Ovary (tissue), 9 donors: ENCODE data around the gene TRPM2. TPM values are rescaled to one million over a fixed set of nuclear protein-coding genes. Genes with fewer than 3 reads are reported as not detected.
A peak's percentile ranks its signal among the peaks of the same experiment; 100 is the strongest.

ENCODE experiments used
- DNase-seq, 5 donors: peaks; one replicate each; pipeline ENCODE4 v3.0.0-alpha.2; 2019 to 2020
- H3K27ac ChIP-seq, 2 donors: fragments of 200-600 bp; one replicate each; pipeline versions ENCODE4 v1.5.1 to v1.8.0; 2019 to 2022
- H3K27me3 ChIP-seq: fragments of 200-600 bp; one replicate; pipeline ENCODE4 v1.8.0; 2022
- H3K36me3 ChIP-seq: fragments of 200-600 bp; sonication (generic); one replicate; pipeline ENCODE4 v1.5.1; 2019
- H3K4me1 ChIP-seq: one replicate; pipeline ENCODE4 v1.8.1; 2013; ENCODE audit warnings: mild to moderate bottlenecking, moderate library complexity; ENCODE audit not compliant: insufficient read depth
- H3K4me3 ChIP-seq: fragments of 200-600 bp; sonication (generic); one replicate; pipeline ENCODE4 v1.5.1; 2017
- H3K9me3 ChIP-seq, 2 donors: fragments of 200-600 bp in 1 of 2; sonication (generic) in 1 of 2; one replicate each; pipeline versions ENCODE4 v1.5.1 to v1.8.1; 2013 to 2019; ENCODE audit warnings: mild to moderate bottlenecking in 1 of 2, moderate library complexity in 1 of 2
- CTCF ChIP-seq, 3 donors: fragments of 450-650 bp in 2 of 3; fragments of 200-600 bp in 1 of 3; IDR thresholded peaks; one replicate each; pipeline versions ENCODE4 v1.5.1 to v1.8.0; 2016 to 2022; ENCODE audit warnings: antibody characterized with exemption in 3 of 3, mild to moderate bottlenecking in 1 of 3
- EP300 ChIP-seq: sonication (generic); formaldehyde crosslinking; IDR thresholded peaks from one replicate; pipeline ENCODE4 v1.6.1; 2017; ENCODE audit warnings: antibody characterized with exemption
- POLR2A ChIP-seq: fragments of 450-650 bp; IDR thresholded peaks from one replicate; pipeline ENCODE4 v1.6.1; 2017; ENCODE audit warnings: antibody characterized with exemption, mild to moderate bottlenecking, moderate library complexity
- WGBS, 3 donors: extraction: QIAGEN DNeasy Blood & Tissue Kit in 1 of 3; methylation state at CpG; one replicate each; pipeline versions ENCODE4 v1.1.5 to v1.1.7; 2013 to 2017; 5-methylcytosine and 5-hydroxymethylcytosine counted together
- intact Hi-C, 4 donors: fragments of 100-400 bp; cut with DNase I; formaldehyde crosslinking; loops; one replicate each; pipeline versions ENCODE4 v1.11.0 to v1.15.1; 2022 to 2023
- polyA plus RNA-seq, 2 donors: library from polyadenylated mRNA; stranded (reverse); fragments of 200-250 nt in 1 of 2; fragments of 350-450 nt in 1 of 2; fragmentation: Illumina TruSeq in 1 of 2; extraction: RNeasy Lipid Tissue Mini Kit (QIAGEN cat#74804) in 1 of 2; gene quantifications; one replicate each; pipeline ENCODE4 v1.2.3, GENCODE V29; 2013 to 2014
- total RNA-seq, 7 donors: library from RNA; depleted of rRNA in 2 of 7; stranded (reverse); fragments of >200 nt in 2 of 7; fragmentation: NEBNext Ultra II Directional in 3 of 7; extraction: Animal tissue kit (Norgen Biotek cat#: 25700) in 3 of 7; gene quantifications; one replicate each; pipeline versions ENCODE4 v1.1.0 to v1.2.4, GENCODE V29; 2016 to 2023
- donor health status: DM: no; HTN: no; CAD: no; lungs with moderate emphysema.
- donor health status: DM: no; HTN: no; CAD: no.
- donor health status: Bipolar disorder and iron deficiency.
- donor health status: DM: yes; HTN: yes; CAD: no.
- donor health status: DM: no; HTN: no; CAD: no.
- donor health status: DM: yes; HTN: yes; CAD: no.

Gene TRPM2
- total and polyA plus RNA-seq, 9 donors, result 0.48 to 7.0 (median 1.8) TPM

DNA sequence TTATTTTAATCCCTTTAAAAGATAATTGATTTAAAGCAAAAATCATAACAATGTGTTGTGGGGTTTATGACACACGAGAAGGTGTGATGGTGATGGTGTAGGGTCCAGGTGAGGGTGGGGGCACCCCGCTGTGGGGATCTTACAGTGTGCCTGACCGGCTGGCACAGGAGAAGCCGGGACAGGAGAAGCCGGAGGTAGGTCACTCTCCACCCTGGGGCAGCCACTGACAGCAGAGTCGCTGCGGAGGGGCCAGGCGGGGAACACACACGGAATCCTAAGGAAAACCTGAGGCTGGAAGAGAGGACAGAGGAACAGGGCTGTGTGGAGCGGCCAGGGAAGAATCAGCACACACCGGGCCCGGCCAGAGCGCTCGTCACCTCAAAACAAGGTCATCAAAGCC lies 97.6 kb downstream of the TRPM2 start:
- Histone ChIP-seq H3K36me3 (no peaks in the 10 kb centered on the region), H3K4me3 (no peak overlapping the region), H3K27ac (no peak overlapping the region), H3K4me1 (peaks cover 3% of the 10 kb centered on the region), H3K9me3 (no peaks in the 10 kb centered on the region), H3K27me3 (no peaks in the 10 kb centered on the region)
- intact Hi-C loops, result no loop called here
- no peak for DNase-seq
- WGBS, 3 donors, result 79 to 81% (median 80%) methylated on average over 14 of the region's 14 CpGs
- TF ChIP-seq EP300 (no peak), CTCF (IDR thresholded peaks at IDR 0.05) (no peak), POLR2A (no peak)

DNA sequence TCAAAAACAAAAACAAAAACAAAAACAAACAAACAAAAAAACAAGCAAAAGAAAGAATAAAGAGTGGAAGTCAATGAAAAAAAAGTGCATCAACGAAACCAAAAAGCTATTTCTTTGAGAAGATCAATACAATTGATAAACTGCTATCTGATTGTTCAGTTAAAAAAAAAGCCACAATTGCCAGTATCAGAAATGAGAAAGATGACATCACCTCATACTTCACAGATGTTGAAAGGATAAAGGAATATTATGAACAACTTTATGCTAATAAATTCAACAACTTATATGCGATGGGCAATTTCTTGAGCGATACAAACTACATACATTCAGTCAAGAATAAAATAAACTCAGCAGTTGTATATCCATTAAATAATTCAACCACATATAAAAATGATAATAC lies 99.7 kb downstream of the TRPM2 start:
- Histone ChIP-seq H3K4me3 (no peak overlapping the region), H3K4me1 (peaks cover 9% of the 10 kb centered on the region), H3K9me3 (no peaks in the 10 kb centered on the region), H3K36me3 (no peaks in the 10 kb centered on the region), H3K27ac (no peak overlapping the region), H3K27me3 (no peaks in the 10 kb centered on the region)
- DNase-seq, result no peak
- TF ChIP-seq CTCF (IDR thresholded peaks at IDR 0.05) (no peak), POLR2A (no peak), EP300 (no peak)
- intact Hi-C loops, result no loop called here
- WGBS, 3 donors, result 91 to 95% (median 94%) methylated on average over 3 of the region's 3 CpGs

GRCh38 chr21:44454058-44454457 lies 100.6 kb downstream of the TRPM2 start:
- no peak overlapping the region for H3K27ac ChIP-seq
- H3K4me1 ChIP-seq, result peaks cover 9% of the 10 kb centered on the region
- no peaks in the 10 kb centered on the region for H3K9me3 ChIP-seq
- no peak for TF ChIP-seq POLR2A
- TF ChIP-seq CTCF (IDR thresholded peaks at IDR 0.05), result no peak
- no peak for TF ChIP-seq EP300
- H3K36me3 ChIP-seq, result no peaks in the 10 kb centered on the region
- H3K27me3 ChIP-seq, result no peaks in the 10 kb centered on the region
- no peak for DNase-seq
- intact Hi-C loops, result no loop called here
- H3K4me3 ChIP-seq, result no peak overlapping the region
- 84 to 87% (median 85%) methylated on average over 5 of the region's 5 CpGs for WGBS, 3 donors

GRCh38 chr21:44454747-44455523 lies 101.5 kb downstream of the TRPM2 start, which contains the start of gene LRRC3:
LRRC3 (plus strand) TSS chr21:44455510; CDS start chr21:44456645, 1,135 bp downstream.
- Histone ChIP-seq H3K36me3 (no peaks in the 10 kb centered on the region), H3K4me1 (peaks cover 9% of the 10 kb centered on the region), H3K27me3 (no peaks in the 10 kb centered on the region), H3K4me3 (peak within 1 kb of the TSS; percentile 75), H3K27ac (peak within 1 kb of the TSS in 1 of 2 donors; percentile 8), H3K9me3 (no peaks in the 10 kb centered on the region)
- peak; percentile 88 to 95 (median 90) for DNase-seq
- WGBS, 3 donors, result 4 to 6% (median 4%) methylated on average over 35 to 45 of the region's 45 CpGs
- TF ChIP-seq CTCF (IDR thresholded peaks at IDR 0.05) (no peak), EP300 (no peak), POLR2A (no peak)
- intact Hi-C loops, result no loop called here
